GM18951 (cell line): ENCODE data around the gene CDH13.

Experiments used
- POLR2A ChIP-seq: IDR thresholded peaks from 4 replicates; pipeline ENCODE4 v1.6.1; 2011; ENCODE audit warnings: mild to moderate bottlenecking; ENCODE audit not compliant: insufficient read length, insufficient read depth; ENCODE audit errors: extremely low read depth
- in situ Hi-C: fragments of 300-500 bp; cut with MboI; formaldehyde crosslinking; loops from one replicate; pipeline ENCODE4 v1.12.0; 2022; ENCODE audit warnings: low sequenced_read_pairs, mixed read lengths, inconsistent platforms; ENCODE audit not compliant: unreplicated experiment

Gene CDH13

GRCh38 chr16:83238949-83239691 lies 612.4 kb downstream of the CDH13 start:
- no peak for TF ChIP-seq POLR2A
- in situ Hi-C loops: no loop called here

- in situ Hi-C loops: no loop called here
- TF ChIP-seq POLR2A: no peak
Observed at GRCh38 chr16:83244057-83244456, 617.3 kb downstream of the CDH13 start.

GRCh38 chr16:83245061-83245460 lies 618.3 kb downstream of the CDH13 start:
- in situ Hi-C loops: no loop called here
- no peak for TF ChIP-seq POLR2A

DNA sequence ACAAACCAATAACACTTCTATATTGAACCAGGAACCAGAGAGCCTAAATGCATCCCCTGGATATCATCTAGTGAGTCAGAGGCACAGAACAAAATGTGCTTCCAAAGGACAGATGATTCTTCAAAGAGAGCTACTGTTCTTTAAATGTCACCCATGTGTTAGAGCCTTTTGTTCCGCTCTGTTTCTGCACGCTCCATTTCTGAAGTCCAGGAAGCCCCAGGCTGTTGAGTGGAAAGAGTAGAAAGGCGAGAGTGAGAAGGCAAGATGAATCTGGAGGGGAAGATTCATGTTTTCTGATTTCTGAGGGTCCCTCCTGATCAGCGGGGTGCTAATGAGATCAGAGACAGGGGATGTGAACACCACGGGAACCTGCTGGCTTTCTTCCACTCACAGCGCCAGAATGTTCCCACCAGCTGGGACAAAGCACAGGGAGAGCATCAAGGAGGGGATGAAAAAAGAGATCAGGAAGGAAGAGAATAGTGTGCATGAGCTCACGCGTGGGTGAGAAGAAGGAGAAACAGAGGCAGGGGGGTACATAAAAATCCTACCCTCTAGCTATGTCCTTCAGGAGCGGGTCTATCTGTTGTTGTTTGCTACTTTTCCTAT lies 621.1 kb downstream of the CDH13 start:
- TF ChIP-seq POLR2A: no peak
- in situ Hi-C loops: no loop called here

DNA sequence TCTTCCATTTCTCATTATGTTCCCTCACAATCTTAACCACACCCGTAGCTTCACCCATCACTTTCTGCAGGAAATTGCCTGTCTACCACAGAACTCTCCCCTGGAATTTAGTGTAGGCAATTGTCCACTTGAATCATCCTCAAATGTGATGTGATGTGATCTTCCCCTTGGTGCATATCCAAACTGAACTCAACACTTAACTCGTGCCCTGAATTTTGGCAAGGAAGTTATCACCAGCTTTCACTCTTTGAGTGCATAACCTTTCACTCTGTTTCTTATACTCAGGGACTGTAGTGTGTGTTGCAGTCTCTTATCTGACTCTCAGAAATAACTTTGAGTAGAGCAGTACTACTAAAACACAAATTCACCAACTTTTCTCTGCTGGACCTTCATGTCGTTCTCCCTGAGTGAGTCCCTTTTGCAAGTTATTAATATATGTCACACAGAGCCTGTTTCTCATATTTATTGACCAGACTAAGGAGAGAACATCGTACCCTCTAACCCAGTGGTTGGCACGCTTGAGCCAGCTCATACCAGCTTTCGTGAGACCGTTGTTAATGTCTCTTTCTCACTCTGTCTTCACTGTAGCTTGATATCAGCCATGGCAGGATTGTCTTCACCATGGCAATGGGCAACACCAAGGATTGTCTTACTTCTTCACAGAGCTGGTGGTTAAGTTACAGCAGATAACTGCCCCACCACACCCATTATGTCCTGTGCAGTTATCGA lies 622.1 kb downstream of the CDH13 start:
- TF ChIP-seq POLR2A: no peak
- in situ Hi-C loops: no loop called here

GRCh38 chr16:83253521-83253920 lies 626.8 kb downstream of the CDH13 start:
- no peak for TF ChIP-seq POLR2A
- in situ Hi-C loops: no loop called here

GRCh38 chr16:83258366-83258928 lies 631.7 kb downstream of the CDH13 start:
- TF ChIP-seq POLR2A: no peak
- in situ Hi-C loops: no loop called here

GRCh38 chr16:83266848-83267553 lies 640.2 kb downstream of the CDH13 start:
- in situ Hi-C loops: no loop called here
- TF ChIP-seq POLR2A: no peak

- in situ Hi-C loops: no loop called here
- no peak for TF ChIP-seq POLR2A
Observed at GRCh38 chr16:83268169-83268568, 641.4 kb downstream of the CDH13 start.

GRCh38 chr16:83269048-83269447 lies 642.3 kb downstream of the CDH13 start:
- in situ Hi-C loops: no loop called here
- TF ChIP-seq POLR2A: no peak

- TF ChIP-seq POLR2A: no peak
- in situ Hi-C loops: no loop called here
Observed at GRCh38 chr16:83269541-83269940, 642.8 kb downstream of the CDH13 start.

- TF ChIP-seq POLR2A: no peak
- in situ Hi-C loops: no loop called here
Observed at GRCh38 chr16:83270061-83270460, 643.3 kb downstream of the CDH13 start.

GRCh38 chr16:83270640-83271039 lies 643.9 kb downstream of the CDH13 start:
- in situ Hi-C loops: no loop called here
- TF ChIP-seq POLR2A: no peak
